ENCODE measurements around the gene RIPOR3. TPM values are rescaled to one million over a fixed set of nuclear protein-coding genes. Genes with fewer than 3 reads are reported as not detected.

The RIPOR3 gene
- total RNA-seq, 1 experiment from 2014 or later: not detected

DNA sequence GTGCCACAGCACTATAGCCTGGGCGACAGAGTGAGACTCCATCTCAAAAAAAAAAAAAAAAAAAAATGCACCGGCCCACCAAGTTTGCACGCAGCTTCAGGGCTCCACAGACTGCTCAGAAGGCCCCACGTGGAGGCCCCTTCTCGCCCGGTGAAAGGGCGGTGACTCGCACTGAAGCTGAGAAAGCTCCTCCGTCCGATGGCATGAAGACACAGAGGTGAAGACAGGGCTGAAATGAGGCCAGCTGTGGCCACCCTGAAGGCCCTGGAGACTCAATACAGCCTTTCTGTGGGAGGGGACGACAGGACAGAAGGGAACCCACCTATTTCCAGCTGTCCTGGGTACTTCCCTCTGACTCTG lies 97.1 kb downstream of the RIPOR3 start:
- no peak for DNase-seq (ENCODE audit: low read depth, low spot score)

DNA sequence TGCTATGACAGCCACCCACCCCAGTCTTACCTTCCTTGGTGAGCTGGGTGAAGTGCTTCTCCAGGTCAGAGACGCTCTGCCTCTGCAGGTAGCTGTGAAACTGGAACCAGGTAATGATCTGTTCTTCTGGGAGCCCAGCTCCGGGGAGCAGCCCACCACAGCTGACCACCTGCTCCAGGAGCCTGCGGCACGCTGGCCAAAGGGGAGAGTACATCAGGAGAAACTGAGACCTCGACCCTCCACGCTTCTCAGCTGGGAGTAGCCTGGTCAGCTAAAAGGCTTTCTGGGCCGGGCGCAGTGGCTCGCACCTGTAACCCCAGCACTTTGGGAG lies 98.4 kb downstream of the RIPOR3 start:
- in situ Hi-C loops (cut with HindIII; ENCODE audit: low pct_unique_long_range_greater_than_20kb, low sequenced_read_pairs): no loop called here
- DNase-seq (ENCODE audit: low read depth, low spot score): no peak

More for the DNA sequence above, 97.1 kb downstream of the RIPOR3 start:
- in situ Hi-C loops (cut with HindIII; ENCODE audit: low pct_unique_long_range_greater_than_20kb, low sequenced_read_pairs): no loop called here

DNA sequence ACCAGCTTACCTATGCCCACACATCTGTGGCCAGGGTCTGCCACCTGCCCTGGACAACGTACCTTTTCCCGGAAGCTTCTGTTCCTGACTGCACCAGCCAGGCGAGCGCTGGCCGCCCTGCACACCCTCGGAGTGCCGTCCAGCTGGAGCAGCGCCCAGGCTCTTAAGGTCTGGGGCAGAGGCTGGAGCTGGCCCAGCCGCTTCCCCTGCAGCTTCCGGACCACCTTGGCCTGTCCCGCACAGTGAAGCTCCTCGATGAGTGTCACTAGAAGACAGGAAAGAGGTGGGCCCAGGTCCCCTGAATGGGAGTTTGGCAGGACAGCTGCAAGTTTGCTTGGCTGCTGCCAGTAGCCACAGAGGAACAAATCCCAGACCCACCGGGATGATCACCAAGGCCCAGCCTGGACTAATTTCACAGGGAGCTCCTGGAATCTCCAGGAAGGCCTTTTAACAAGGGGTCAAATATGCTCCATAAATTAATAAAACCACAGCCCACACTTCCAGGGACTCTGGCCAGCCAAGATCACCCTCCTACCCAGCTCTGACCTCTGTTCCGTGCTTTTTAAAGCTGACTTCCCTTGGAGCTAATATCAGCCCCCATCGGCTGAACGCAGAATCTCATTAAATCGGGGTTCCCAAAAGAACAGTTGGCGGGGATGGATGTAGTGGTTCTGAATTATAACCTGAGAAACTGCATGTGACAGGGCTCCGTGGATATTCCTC lies 98.9 kb downstream of the RIPOR3 start:
- in situ Hi-C loops (cut with HindIII; ENCODE audit: low pct_unique_long_range_greater_than_20kb, low sequenced_read_pairs): no loop called here
- no peak for DNase-seq (ENCODE audit: low read depth, low spot score)

DNA sequence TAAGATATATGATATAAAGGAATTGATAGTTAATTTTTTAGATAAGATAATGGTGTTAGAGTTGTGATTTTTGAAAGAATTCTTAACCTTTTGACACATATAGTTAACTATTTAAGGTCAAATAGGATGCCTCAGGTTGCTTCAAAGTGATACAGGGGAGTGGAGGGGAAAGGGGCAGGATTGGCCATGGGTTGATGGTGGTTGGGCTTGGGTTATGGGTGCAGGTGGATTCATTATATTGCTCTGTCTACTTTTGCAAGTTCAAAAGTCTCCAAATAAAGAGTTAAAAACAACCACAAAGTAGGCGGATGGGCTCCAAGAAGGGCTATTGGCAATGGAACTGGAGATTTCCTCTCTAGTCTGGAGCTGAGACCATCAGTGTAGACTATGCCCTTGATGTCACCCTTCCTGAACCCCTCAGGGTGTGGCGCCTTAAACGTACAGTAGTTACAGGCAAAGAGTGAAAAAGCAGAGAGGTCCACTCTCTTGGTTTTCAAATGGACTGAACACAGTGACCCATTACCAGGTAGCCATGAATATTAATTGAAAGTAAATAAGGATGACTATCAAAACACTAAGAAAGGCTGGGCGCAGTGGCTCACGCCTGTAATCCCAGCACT lies 100.0 kb downstream of the RIPOR3 start:
- in situ Hi-C loops (cut with HindIII; ENCODE audit: low pct_unique_long_range_greater_than_20kb, low sequenced_read_pairs): no loop called here

DNA sequence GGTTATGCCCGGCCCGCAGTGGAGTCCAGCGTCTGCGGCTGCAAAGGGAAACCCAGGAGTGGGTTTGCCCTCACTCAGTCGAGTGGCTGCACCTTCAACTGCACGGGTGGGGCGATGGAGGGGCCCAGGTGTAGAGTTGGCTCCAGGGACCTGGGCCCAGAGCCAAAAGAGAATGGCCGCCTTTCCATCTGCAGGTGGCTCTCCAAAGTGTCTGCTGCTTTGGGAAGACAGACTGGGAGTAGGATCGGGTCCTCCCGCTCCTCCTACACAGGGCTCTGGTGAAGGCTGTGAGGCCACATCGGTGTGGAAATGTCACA lies 101.0 kb downstream of the RIPOR3 start:
- in situ Hi-C loops (cut with HindIII; ENCODE audit: low pct_unique_long_range_greater_than_20kb, low sequenced_read_pairs): no loop called here
- DNase-seq (ENCODE audit: low read depth, low spot score): no peak

More for the DNA sequence above, 100.0 kb downstream of the RIPOR3 start:
- no peak for DNase-seq (ENCODE audit: low read depth, low spot score)

DNA sequence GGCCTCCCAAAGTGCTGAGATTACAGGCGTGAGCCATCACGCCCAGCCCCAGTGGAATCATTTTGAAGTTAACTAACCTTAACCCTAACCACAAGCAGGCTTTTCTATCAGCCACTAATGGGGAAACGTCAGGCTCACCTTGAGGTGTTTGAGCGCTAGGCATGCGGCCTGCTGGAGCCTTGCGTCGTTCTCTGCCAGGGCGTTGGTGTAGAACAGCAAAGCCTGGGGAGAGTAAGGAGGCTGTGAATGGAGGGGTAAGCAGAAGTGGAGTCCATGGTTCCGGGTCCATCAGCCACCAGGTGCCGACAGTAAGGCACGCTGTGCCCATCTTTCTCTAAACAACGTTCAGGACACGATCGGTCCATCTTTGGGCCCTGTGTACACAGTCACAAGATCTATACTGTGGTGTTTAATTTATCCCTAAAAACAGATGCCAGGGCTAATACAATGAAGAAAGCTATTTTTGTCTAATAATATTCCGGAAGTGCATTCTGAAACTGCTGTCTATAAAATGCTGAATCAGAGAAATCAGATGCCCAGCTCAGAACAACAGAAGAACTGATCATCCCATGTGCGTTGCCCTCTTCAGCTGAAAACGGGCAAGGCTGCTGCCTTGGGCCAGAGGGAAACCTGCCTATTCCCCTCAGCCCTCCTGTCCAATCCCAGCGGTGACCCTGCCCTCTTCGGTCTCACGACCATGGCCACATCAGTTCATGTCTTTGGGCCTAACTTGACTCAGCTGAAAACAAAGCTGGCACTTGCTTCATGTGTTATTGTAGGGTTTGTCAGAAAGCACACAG lies 101.6 kb downstream of the RIPOR3 start:
- DNase-seq (ENCODE audit: low read depth, low spot score): no peak
- in situ Hi-C loops (cut with HindIII; ENCODE audit: low pct_unique_long_range_greater_than_20kb, low sequenced_read_pairs): no loop called here

DNA sequence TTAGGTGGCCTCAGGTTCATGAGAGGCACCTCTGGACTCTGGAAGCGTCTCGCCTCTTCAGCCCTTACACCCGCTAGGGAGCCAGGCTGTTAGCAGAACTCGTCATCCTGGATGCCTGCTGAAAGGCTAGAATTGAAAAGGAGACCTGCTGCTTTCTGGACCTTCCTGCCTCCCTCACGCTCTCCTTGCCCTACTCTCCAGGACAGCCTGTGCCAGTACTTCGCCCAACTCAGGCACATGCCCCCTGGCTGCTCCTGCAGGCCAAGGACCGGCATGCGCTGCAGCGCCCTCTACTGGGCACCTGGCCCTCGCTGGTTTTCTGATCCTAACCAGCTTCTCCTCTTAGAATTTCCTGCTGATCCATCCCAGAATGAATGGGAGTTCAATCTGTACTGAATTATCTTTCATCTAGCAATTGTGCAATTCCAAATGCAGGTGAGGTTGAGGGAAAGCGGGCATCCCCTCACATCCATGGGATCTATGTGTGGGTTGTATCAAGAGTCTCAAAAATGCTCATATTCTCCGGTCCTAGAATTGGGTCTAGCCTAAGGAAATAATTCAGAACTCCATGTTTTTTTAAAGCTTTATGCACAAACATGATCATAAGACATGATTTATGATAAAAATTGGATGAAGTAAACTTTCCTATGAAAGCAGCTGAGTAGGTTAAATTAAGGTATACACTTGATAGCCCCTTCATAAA lies 103.2 kb downstream of the RIPOR3 start:
- in situ Hi-C loops (cut with HindIII; ENCODE audit: low pct_unique_long_range_greater_than_20kb, low sequenced_read_pairs): no loop called here
- DNase-seq (ENCODE audit: low read depth, low spot score): peak; percentile 79

DNA sequence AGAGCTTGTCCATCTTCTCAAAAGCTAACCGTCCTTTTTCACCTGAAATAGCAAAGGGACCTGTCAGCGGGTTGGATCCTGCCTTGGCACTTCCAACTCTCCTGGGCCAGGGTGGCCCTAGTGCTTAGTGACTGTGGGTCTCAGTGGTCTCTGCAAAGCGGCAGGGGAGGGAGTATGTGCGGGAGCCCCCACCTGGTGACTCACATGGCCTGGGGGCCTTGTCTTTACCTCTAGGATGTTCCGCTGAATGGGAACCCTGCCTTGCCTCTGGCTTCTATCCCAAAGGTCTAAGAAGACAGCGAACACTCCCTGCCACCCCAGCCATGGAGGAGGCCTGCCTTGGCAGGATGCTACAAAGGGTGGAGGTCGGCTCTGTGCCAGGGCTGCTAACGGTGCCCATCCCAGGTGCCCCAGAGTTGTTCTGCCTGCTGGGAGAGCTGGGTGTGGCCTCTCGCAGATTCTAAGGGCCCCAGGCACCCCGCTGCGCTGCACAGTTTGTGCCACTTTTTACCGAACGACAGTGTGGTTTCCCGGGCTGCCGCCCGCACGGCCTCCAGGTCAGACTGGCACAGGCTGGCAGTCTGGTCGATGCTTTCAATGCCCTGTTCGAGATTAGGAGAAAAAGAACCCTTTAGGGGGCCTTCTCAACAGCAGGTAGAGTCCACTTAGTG lies 103.9 kb downstream of the RIPOR3 start:
- in situ Hi-C loops (cut with HindIII; ENCODE audit: low pct_unique_long_range_greater_than_20kb, low sequenced_read_pairs): no loop called here

DNA sequence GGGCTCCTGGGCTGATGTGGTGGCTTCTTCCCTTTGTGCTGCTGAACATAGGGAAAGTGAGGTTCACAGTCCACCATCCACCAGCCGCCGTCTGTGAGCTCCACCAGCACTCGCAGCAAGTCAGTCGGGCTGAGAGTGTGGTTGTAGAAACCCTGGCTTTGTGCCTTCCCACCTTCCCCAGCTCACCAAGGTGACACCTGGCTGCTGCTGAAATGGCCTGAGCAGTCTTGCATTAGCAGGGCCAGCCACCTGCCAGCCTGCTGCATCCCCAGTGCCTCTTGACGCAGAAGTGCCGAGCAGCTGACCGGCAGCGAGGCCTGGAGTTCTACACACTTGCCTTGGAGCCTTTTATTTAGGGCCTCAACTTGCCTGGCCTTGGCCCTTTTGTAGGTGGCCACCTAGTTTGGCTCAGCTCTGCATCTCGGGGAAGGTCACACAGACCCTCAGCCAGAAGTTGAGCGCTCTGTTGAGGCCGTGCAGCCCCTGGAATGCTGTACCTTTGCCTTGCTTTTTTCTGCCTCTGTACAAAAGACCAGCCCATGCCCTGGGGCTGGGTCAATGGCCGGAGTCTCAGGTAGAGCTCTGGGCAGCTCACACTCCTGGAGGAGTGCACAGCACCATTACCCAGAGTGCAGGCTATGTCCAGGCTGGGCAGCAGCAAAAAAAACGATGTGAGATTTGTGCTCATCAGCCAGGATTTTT lies 104.7 kb downstream of the RIPOR3 start:
- in situ Hi-C loops (cut with HindIII; ENCODE audit: low pct_unique_long_range_greater_than_20kb, low sequenced_read_pairs): no loop called here

More for the DNA sequence above, 103.9 kb downstream of the RIPOR3 start:
- no peak for DNase-seq (ENCODE audit: low read depth, low spot score)

DNA sequence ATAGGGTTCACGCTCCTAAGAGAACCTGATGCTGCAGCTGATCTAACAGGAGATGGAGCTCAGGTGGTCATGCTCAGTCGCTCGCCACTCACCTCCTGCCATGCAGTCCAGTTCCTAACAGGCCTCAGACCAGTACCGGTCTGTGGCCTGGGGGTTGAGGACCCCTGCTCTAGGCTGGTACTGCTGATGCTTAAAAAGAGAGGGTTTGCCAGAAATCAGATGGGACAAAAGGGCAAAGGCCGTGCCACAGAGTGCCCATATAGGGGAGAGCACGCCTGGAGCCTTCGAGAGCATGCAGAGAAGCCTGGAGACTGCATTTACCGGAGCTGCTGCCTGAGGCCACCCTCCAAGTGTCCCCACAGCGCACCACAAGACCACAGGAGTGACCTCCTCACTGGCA lies 105.7 kb downstream of the RIPOR3 start:
- in situ Hi-C loops (cut with HindIII; ENCODE audit: low pct_unique_long_range_greater_than_20kb, low sequenced_read_pairs): no loop called here
- no peak for DNase-seq (ENCODE audit: low read depth, low spot score)

More for the DNA sequence above, 104.7 kb downstream of the RIPOR3 start:
- DNase-seq (ENCODE audit: low read depth, low spot score): no peak

DNA sequence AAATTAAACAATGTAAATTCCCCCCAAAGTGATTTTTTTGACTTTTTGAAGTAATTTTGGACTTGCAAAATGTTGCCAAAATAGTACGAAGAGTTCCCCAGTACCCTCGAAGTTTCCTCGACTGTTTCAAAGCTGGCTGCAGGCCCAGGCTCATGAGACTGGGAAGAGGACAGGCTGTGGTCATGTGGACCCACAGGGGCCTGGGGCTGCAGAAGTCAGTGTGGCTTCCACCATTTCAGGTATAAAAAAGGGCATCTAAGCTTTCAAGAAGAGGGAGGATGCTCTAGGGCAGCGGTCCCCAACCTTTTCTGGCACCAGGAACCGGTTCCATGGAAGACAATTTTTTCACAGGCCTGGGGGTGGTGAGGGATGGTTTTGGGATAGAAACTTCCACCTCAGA lies 106.1 kb downstream of the RIPOR3 start:
- DNase-seq (ENCODE audit: low read depth, low spot score): no peak
- in situ Hi-C loops (cut with HindIII; ENCODE audit: low pct_unique_long_range_greater_than_20kb, low sequenced_read_pairs): no loop called here

DNA sequence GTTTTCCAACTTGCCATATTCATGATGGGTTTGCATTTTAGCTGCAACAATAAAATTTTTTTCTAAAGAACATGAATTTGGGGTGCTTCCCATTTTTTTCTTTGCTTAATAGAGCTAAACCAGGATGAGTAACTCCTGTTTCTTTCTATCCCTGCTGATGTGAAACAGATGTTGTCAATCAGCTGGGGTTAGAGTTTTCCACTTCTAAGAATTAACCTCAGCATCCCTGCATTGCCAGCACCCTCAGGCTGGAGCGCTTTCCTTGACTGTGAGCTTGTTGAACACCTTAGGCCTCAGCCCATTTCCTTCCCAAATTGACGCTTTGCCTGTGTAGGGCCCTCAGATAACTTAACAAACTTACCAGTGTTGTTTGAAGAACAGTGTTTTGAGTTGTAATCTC lies 106.7 kb downstream of the RIPOR3 start:
- in situ Hi-C loops (cut with HindIII; ENCODE audit: low pct_unique_long_range_greater_than_20kb, low sequenced_read_pairs): no loop called here
- no peak for DNase-seq (ENCODE audit: low read depth, low spot score)

DNA sequence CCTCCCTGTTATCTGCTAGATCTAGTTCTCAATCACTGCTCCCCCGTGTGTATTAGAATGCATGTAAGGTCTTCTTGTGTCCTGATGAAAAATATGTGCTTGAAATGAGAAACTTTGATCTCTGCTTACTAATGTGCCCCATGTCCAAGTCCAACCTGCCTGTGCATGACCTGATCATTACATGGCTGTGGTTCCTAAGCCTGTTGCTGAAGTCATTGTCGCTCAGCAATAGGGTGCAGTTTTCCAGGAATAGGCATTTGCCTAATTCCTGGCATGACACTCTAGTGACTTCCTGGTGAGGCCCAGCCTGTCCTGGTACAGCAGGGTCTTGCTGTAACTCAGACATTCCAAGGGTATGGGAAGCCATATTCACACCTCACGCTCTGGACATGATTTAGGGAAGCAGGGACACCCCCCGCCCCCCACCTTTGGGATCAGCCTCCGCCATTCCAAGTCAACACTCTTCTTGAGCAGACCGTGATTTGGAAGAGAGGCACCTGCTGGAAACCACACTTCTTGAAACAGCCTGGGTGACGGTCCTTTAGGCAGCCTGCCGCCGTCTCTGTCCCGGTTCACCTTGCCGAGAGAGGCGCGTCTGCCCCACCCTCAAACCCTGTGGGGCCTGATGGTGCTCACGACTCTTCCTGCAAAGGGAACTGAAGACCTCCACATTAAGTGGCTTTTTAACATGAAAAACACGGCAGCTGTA lies 107.7 kb downstream of the RIPOR3 start:
- in situ Hi-C loops (cut with HindIII; ENCODE audit: low pct_unique_long_range_greater_than_20kb, low sequenced_read_pairs): no loop called here
- no peak for DNase-seq (ENCODE audit: low read depth, low spot score)

DNA sequence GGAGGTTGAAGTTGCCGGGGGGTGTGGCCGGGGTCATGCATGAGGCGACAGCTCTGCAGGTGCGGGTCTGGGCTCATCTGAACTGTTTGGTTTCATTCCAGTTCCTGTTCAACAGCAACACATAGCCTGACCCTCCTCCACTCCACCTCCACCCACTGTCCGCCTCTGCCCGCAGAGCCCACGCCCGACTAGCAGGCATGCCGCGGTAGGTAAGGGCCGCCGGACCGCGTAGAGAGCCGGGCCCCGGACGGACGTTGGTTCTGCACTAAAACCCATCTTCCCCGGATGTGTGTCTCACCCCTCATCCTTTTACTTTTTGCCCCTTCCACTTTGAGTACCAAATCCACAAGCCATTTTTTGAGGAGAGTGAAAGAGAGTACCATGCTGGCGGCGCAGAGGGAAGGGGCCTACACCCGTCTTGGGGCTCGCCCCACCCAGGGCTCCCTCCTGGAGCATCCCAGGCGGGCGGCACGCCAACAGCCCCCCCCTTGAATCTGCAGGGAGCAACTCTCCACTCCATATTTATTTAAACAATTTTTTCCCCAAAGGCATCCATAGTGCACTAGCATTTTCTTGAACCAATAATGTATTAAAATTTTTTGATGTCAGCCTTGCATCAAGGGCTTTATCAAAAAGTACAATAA lies 108.6 kb downstream of the RIPOR3 start:
- in situ Hi-C loops (cut with HindIII; ENCODE audit: low pct_unique_long_range_greater_than_20kb, low sequenced_read_pairs): no loop called here
- no peak for DNase-seq (ENCODE audit: low read depth, low spot score)

DNA sequence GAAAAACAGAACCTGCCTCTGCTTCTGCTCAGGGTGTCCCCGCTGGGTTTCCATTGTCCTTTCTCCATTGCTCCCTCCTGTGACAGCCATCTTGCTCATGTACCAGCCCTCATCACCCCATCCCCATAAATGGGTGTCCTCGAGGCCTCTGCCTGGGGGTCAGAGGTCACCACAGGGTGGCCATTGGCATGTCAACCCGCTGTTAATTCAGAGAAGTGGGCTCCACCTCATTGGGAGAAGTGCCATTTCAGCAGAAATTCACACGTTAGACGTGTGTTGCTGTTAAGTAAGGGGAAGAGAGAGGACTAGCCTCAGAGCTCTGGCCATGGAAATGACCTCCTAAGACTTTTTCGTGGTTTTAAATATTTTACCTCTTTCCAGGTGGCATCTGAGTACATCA lies 109.2 kb downstream of the RIPOR3 start:
- in situ Hi-C loops (cut with HindIII; ENCODE audit: low pct_unique_long_range_greater_than_20kb, low sequenced_read_pairs): no loop called here
- DNase-seq (ENCODE audit: low read depth, low spot score): no peak

DNA sequence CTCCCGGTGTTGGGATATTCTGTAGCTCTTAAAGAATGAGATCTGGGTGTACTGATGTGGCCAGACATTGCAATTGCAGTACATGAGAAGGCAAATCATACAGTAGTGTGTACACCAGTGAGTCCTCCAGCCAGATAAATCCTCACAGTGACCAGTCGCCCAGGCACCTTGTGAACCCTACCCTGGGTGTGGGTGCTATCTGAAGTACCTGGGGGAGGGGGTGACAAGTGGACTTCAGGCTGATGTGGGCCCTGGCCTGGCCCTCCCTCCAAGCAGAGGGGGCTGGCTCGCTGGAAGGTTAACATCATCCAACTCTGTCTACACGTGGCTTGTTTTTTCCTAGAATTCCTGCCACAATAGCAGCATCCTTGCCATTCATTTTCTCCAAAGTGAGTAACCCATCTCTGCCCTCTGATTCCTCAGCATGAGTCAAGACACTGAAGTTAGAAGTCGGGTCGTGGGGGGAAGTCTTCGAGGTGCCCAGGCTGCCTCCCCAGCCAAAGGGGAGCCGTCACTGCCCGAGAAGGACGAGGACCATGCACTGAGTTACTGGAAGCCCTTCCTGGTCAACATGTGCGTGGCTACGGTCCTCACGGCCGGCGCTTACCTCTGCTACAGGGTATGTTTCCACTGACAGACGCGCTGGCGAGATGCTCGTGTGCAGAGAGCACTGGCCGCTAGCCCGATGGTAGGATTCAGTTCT lies 110.3 kb downstream of the RIPOR3 start:
- in situ Hi-C loops (cut with HindIII; ENCODE audit: low pct_unique_long_range_greater_than_20kb, low sequenced_read_pairs): no loop called here

More for the DNA sequence above, 110.3 kb downstream of the RIPOR3 start:
- DNase-seq (ENCODE audit: low read depth, low spot score): no peak

All from SK-MEL-5 (cell line).